ENCODE measurements around the gene HYCC2.

The HYCC2 gene

DNA sequence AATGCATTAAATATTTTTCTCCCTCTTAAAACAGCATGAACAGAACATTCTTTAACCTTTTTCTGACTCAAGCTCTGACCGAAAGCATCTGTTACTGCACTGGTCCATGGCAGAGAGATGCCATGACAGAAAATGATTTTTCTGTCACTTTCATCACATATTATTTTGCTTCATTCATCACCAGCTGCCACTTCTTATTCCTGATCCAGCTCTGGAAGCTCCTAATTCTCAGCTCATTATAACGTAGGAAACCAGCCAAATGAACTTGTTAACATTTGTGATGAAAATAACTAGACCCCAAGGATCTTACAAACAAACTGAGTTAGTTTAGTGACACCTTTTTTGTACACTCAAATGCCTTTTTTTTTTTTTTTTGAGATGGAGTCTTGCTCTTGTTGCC is 36.9 kb upstream of the HYCC2 start:
- Histone ChIP-seq H3K4me3 (ENCODE audit: low read length) (no peak overlapping the region), H3K27me3 (ENCODE audit: control insufficient read depth, low read length) (0 out of 2 replicates have a peak, but pooled peaks cover 3% of the 10 kb centered on the region), H4K20me1 (ENCODE audit: control insufficient read depth, insufficient read depth, low read depth, low read length) (no peaks in the 10 kb centered on the region), H3F3A (ENCODE audit: control insufficient read depth, insufficient read depth) (no peaks in the 10 kb centered on the region), H3K79me2 (ENCODE audit: control insufficient read depth, low read length) (no peaks in the 10 kb centered on the region), H3K4me1 (ENCODE audit: control insufficient read depth, low read length) (no peaks in the 10 kb centered on the region), H3K27ac (ENCODE audit: low read depth, low read length) (no peak overlapping the region), H3K36me3 (ENCODE audit: control insufficient read depth, low read length) (no peaks in the 10 kb centered on the region), H3K9me2 (replicated peaks; ENCODE audit: control insufficient read depth, low read length) (no peaks in the 10 kb centered on the region), H3K9me3 (ENCODE audit: control insufficient read depth, insufficient read depth, low read length) (no peaks in the 10 kb centered on the region), H3K4me2 (ENCODE audit: low read length) (no peak overlapping the region)
- no peak for TF ChIP-seq EZH2phosphoT487 (IDR thresholded peaks at IDR 0.05; ENCODE audit: borderline replicate concordance, low read length)
- no peak for TF ChIP-seq CTCF (IDR thresholded peaks at IDR 0.05; ENCODE audit: low read depth, low read length, poor library complexity, severe bottlenecking)

- Histone ChIP-seq H3K4me2 (ENCODE audit: low read length) (no peak overlapping the region), H3K4me3 (ENCODE audit: low read length) (no peak overlapping the region), H3K36me3 (ENCODE audit: control insufficient read depth, low read length) (no peaks in the 10 kb centered on the region), H3K27ac (ENCODE audit: low read depth, low read length) (no peak overlapping the region), H3K27me3 (ENCODE audit: control insufficient read depth, low read length) (0 out of 2 replicates have a peak, but pooled peaks cover 3% of the 10 kb centered on the region), H3K9me2 (replicated peaks; ENCODE audit: control insufficient read depth, low read length) (no peaks in the 10 kb centered on the region), H3K79me2 (ENCODE audit: control insufficient read depth, low read length) (no peaks in the 10 kb centered on the region), H4K20me1 (ENCODE audit: control insufficient read depth, insufficient read depth, low read depth, low read length) (no peaks in the 10 kb centered on the region), H3F3A (ENCODE audit: control insufficient read depth, insufficient read depth) (no peaks in the 10 kb centered on the region), H3K9me3 (ENCODE audit: control insufficient read depth, insufficient read depth, low read length) (no peaks in the 10 kb centered on the region), H3K4me1 (ENCODE audit: control insufficient read depth, low read length) (no peaks in the 10 kb centered on the region)
- TF ChIP-seq CTCF (IDR thresholded peaks at IDR 0.05; ENCODE audit: low read depth, low read length, poor library complexity, severe bottlenecking) (no peak), EZH2phosphoT487 (IDR thresholded peaks at IDR 0.05; ENCODE audit: borderline replicate concordance, low read length) (no peak)
These were observed 36.2 kb upstream of the HYCC2 start for GRCh38 chr2:201107624-201108023.

GRCh38 chr2:201105759-201106158 is 34.3 kb upstream of the HYCC2 start:
- no peaks in the 10 kb centered on the region for H3K9me2 ChIP-seq (replicated peaks; ENCODE audit: control insufficient read depth, low read length)
- no peaks in the 10 kb centered on the region for H4K20me1 ChIP-seq (ENCODE audit: control insufficient read depth, insufficient read depth, low read depth, low read length)
- H3F3A ChIP-seq (ENCODE audit: control insufficient read depth, insufficient read depth): no peaks in the 10 kb centered on the region
- no peaks in the 10 kb centered on the region for H3K79me2 ChIP-seq (ENCODE audit: control insufficient read depth, low read length)
- no peak overlapping the region for H3K4me3 ChIP-seq (ENCODE audit: low read length)
- H3K27ac ChIP-seq (ENCODE audit: low read depth, low read length): no peak overlapping the region
- no peaks in the 10 kb centered on the region for H3K36me3 ChIP-seq (ENCODE audit: control insufficient read depth, low read length)
- 0 out of 2 replicates have a peak, but pooled peaks cover 3% of the 10 kb centered on the region for H3K27me3 ChIP-seq (ENCODE audit: control insufficient read depth, low read length)
- H3K4me2 ChIP-seq (ENCODE audit: low read length): no peak overlapping the region
- no peak for TF ChIP-seq CTCF (IDR thresholded peaks at IDR 0.05; ENCODE audit: low read depth, low read length, poor library complexity, severe bottlenecking)
- H3K4me1 ChIP-seq (ENCODE audit: control insufficient read depth, low read length): no peaks in the 10 kb centered on the region
- no peaks in the 10 kb centered on the region for H3K9me3 ChIP-seq (ENCODE audit: control insufficient read depth, insufficient read depth, low read length)

DNA sequence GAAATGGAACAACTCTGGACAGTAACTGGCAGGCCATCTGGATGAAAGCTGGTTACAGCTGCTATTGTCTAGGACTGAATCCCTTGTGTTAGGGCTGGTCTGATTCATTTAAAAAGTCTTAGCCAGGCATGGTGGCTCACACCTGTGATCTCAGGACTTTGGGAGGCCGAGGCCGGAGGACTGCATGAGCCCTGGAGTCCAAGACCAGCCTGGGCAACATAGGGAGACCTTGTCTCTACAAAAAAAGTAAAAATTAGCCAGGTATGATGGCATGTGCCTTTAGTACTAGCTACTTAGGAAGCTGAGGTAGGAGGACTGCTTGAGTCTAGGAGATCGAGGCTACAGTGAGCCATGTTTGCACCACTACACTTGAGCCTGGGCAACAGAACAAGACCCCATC is 29.0 kb upstream of the HYCC2 start:
- no peaks in the 10 kb centered on the region for H3F3A ChIP-seq (ENCODE audit: control insufficient read depth, insufficient read depth)
- H3K27me3 ChIP-seq (ENCODE audit: control insufficient read depth, low read length): no peaks in the 10 kb centered on the region
- TF ChIP-seq EZH2phosphoT487 (IDR thresholded peaks at IDR 0.05; ENCODE audit: borderline replicate concordance, low read length) (no peak), CTCF (IDR thresholded peaks at IDR 0.05; ENCODE audit: low read depth, low read length, poor library complexity, severe bottlenecking) (no peak)
- H3K4me3 ChIP-seq (ENCODE audit: low read length): no peak overlapping the region
- no peaks in the 10 kb centered on the region for H3K9me2 ChIP-seq (replicated peaks; ENCODE audit: control insufficient read depth, low read length)
- no peaks in the 10 kb centered on the region for H3K9me3 ChIP-seq (ENCODE audit: control insufficient read depth, insufficient read depth, low read length)
- H4K20me1 ChIP-seq (ENCODE audit: control insufficient read depth, insufficient read depth, low read depth, low read length): no peaks in the 10 kb centered on the region
- H3K36me3 ChIP-seq (ENCODE audit: control insufficient read depth, low read length): no peaks in the 10 kb centered on the region
- H3K4me2 ChIP-seq (ENCODE audit: low read length): no peak overlapping the region
- H3K27ac ChIP-seq (ENCODE audit: low read depth, low read length): no peak overlapping the region
- H3K4me1 ChIP-seq (ENCODE audit: control insufficient read depth, low read length): no peaks in the 10 kb centered on the region
- H3K79me2 ChIP-seq (ENCODE audit: control insufficient read depth, low read length): no peaks in the 10 kb centered on the region

Measured in DOHH2 (cell line).